Measurements from ENCODE around the gene CLEC2A.

DNA sequence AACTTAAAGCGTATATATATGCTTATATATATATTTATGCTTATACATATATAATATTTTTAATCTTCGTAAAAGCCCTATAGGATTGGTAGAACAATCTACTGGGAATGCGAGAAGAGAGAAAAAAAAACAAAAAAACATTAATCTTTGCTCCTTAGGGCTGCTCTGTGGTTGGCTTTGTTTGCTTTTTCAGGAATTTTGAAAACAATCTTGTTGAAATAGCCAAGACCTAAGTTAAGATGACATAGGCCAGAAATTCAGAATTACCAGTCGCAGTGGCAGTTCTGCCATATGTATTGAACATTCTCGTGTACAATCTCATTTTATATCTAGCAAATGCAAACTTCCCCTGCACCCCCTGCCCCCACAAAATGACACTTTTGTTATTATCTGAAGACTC lies 50.2 kb downstream of the CLEC2A start:
- TF ChIP-seq, protein P1, sequence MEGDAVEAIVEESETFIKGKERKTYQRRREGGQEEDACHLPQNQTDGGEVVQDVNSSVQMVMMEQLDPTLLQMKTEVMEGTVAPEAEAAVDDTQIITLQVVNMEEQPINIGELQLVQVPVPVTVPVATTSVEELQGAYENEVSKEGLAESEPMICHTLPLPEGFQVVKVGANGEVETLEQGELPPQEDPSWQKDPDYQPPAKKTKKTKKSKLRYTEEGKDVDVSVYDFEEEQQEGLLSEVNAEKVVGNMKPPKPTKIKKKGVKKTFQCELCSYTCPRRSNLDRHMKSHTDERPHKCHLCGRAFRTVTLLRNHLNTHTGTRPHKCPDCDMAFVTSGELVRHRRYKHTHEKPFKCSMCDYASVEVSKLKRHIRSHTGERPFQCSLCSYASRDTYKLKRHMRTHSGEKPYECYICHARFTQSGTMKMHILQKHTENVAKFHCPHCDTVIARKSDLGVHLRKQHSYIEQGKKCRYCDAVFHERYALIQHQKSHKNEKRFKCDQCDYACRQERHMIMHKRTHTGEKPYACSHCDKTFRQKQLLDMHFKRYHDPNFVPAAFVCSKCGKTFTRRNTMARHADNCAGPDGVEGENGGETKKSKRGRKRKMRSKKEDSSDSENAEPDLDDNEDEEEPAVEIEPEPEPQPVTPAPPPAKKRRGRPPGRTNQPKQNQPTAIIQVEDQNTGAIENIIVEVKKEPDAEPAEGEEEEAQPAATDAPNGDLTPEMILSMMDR (IDR thresholded peaks at IDR 0.05 in 4 of 5, conservative IDR thresholded peaks at IDR 0.05 in 1 of 5): no peak
- TF ChIP-seq POLR2A (IDR thresholded peaks at IDR 0.05): no peak
